NCI-H345 treated with DMSO at 0.1 percent for 48 hours (cell line): ENCODE data around the gene DEPDC5.
"Not testable (repeated sequence)": the region's sequence is repeated elsewhere in the genome, so short reads cannot be mapped to it uniquely, and the experiment has no call there.

Experiments used
- DNase-seq: peaks from one replicate; lab custom pipeline; 2025; ENCODE audit not compliant: unreplicated experiment; lab: John Stamatoyannopoulos, UW

The DEPDC5 gene

GRCh38 chr22:31753634-31754501 is at the start of gene DEPDC5:
Gene DEPDC5 (plus strand): TSS chr22:31754019. CDS start chr22:31754922, 903 bp downstream.
- DNase-seq = peak; percentile 72

- no peak for DNase-seq
These were observed 46.3 kb upstream of the DEPDC5 start for GRCh38 chr22:31707519-31707918.

GRCh38 chr22:31711226-31711625 is 42.6 kb upstream of the DEPDC5 start:
- DNase-seq = not testable (repeated sequence)

GRCh38 chr22:31715147-31715778 is 38.6 kb upstream of the DEPDC5 start:
- no peak for DNase-seq

DNA sequence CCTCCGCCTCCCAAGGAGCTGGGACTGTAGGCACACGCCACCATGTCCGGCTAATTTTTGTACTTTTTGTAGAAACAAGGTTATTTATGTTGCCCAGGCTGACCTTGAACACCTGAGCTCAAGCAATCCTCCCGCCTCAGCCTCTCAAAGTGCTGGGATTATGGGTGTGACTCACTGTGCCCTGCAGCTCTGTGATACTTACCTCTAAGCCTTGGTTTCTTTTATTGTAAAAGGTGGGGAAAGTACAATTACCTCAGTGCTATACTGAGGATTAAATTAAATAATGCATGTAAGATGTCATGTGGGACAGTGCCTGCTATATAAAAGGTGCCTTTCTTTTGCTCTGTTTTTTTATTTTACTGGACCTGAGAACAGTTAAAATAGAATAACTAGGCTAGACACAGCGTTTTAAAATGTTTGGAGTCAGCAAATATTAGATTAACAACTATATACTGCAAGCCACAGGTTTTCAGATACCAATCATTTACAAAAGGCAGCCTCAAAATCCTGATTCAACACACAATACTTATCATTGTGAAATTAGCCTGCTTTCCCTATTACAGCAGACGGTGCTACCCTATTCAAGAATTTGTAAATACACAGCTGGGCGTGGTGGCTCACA is 33.9 kb upstream of the DEPDC5 start:
- DNase-seq = no peak

GRCh38 chr22:31723723-31724122 is 30.1 kb upstream of the DEPDC5 start:
- no peak for DNase-seq

DNA sequence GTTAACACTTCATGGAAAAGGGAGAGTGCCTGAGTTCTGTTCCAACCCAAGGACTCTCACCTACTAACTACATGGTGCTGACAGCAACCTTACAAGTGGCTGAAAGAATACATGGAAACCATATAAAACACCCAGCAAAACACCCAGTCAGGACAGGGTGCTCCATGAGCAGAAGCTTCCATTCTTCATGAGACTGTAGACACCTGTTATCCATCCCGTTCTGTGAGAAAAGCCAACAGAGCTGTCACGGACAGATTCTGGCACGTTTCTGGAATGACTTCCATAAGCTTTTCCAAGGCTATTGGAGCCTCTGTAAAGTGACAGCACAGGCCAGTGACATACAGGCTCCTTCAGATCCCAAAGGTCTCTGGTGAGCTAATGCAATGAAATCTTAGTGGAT is 27.1 kb upstream of the DEPDC5 start:
- no peak for DNase-seq

DNA sequence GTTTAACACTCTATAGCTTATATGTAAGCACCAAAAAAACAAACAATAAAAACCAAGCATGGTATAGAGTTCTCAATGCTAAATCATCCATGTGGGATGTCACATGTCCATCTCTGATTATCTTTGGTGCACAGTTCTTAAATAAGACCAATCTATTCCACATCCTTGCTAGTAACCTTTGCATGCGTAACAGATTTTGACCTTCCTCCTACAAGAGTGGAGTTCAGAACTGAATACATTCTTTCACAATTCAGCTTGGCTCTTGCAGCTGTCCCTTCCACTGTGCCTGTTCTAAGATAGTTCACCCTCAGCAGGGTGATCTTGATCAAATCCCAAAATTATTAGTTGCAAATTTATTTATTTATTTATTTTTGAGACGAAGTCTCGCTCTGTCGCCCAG is 25.0 kb upstream of the DEPDC5 start:
- no peak for DNase-seq

GRCh38 chr22:31730344-31730711 is 23.5 kb upstream of the DEPDC5 start:
- no peak for DNase-seq

DNA sequence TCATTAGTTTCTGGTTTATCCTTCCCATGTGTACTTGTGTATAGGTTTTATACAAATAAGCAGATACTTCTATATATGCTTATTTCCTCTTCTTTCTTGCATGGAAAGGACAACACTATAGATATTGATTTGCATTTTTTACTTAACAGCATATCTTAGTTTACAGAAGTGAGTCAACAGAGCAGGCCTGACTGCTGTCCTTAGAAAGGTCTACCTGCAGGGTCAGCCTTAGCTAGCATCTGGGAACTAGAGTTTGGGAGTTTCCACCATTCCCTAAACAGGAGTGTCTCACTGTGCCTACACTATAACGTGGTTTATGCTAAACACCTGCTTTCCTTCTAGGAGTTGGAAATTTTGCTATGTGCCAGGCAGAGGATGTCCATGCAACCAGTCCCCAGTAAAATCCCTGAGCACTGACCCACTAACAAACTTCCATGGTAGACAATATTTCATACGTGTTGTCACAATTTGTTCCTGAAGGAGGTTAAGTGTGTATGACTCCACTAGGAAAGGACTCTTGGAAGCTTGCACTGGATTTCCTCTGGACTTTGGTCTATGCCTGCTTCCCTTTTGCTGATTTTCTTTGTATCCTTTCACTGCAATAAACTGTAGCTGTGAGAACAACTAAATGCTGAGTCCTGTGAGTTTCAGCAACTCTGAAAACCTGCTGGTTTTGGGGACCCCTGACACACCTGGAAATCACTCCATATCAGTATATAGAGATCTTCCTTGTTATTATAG is 21.6 kb upstream of the DEPDC5 start:
- DNase-seq = no peak

GRCh38 chr22:31733580-31734079 is 20.2 kb upstream of the DEPDC5 start:
- DNase-seq = no peak

DNA sequence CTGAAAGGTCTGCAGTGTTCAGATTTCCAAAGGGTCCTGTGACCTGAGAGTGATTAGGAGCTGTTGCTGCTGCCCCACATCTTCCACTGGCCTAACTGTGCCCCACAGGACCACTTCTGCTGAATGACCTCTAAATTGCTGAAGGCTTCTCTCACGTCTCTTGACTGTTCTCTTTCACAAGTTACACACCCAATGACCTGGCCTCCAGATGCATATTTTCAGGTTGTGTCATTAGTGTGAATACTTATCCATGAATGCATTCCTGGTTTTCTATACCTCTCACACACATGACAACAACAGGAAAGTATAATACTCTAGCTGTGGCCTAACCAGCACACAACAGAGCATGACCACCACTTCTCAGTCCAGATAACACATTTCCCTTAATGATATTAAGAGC is 19.3 kb upstream of the DEPDC5 start:
- DNase-seq = no peak

- no peak for DNase-seq
These were observed 17.4 kb upstream of the DEPDC5 start for GRCh38 chr22:31736458-31736857.

- DNase-seq = no peak
These were observed 15.9 kb upstream of the DEPDC5 start for GRCh38 chr22:31737932-31738331.

- no peak for DNase-seq
These were observed 15.3 kb upstream of the DEPDC5 start for GRCh38 chr22:31738566-31738965.

GRCh38 chr22:31739795-31740201 is 14.0 kb upstream of the DEPDC5 start:
- DNase-seq = no peak

GRCh38 chr22:31740314-31740713 is 13.5 kb upstream of the DEPDC5 start:
- DNase-seq = not testable (repeated sequence)

DNA sequence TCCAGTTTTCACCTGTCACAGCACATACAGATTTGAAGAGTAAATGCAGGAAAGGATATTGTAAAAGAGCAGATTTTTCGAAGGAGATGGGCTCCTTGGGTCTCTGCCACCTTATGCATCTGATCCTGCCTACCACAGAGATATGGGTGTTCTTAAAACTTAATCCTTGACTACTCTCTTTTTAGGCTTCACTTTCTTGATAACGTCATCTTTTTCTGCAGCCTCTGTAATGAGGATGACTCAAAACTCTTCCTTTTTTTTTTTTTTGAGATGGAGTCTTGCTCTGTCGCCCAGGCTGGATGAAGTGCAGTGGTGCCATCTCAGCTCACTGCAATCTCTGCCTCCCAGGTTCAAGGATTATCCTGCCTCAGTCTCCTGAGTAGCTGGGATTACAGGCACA is 11.7 kb upstream of the DEPDC5 start:
- DNase-seq = no peak

- DNase-seq = no peak
These were observed 11.1 kb upstream of the DEPDC5 start for GRCh38 chr22:31742682-31743081.

DNA sequence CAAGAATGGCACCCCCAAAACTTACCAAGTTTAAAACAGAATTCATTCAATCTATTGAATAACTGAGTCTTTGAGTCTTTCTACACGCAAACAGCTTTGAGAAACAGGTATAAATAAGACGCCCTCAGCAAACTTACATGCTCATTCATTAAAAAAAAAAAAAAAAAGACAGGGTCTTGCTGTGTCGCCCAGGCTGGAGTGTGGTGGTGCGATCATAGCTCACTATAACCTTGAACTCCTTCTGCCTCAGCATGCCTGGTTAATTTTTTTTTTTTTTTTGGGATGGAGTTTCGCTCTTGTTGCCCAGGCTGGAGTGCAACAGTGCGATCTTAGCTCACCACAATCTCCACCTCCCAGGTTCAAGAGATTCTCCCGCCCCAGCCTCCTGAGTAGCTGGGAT is 9.9 kb upstream of the DEPDC5 start:
- no peak for DNase-seq

- no peak for DNase-seq
These were observed 6.4 kb upstream of the DEPDC5 start for GRCh38 chr22:31747441-31747840.
